HG03095 (cell line): Measurements from ENCODE around the gene DTYMK.
A peak's percentile ranks its signal among the peaks of the same experiment; 100 is the strongest.

Source experiments
- ATAC-seq: cut with Tn5 transposase; IDR thresholded peaks from one replicate; pipeline ENCODE4 v1.9.1; 2021; ENCODE audit warnings: moderate library complexity; ENCODE audit not compliant: unreplicated experiment

DTYMK gene

DNA sequence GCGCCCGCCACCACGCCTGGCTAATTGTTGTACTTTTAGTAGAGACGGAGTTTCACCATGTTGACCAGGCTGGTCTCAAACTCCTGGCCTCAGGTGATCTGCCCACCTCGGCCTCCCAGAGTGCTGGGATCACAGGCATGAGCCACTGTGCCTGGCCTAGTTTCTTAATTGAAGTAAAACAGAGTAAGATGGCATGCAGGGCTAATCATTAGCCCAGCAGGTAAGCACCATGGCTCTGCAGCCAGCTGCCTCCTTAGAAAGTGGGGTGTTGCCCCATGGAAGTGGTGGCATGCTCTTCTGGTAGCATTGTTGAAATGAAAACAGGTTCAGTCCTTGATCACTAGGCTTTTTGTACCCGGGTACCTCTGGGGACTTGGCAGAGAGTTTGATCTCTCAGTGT lies 36.7 kb downstream of the DTYMK start:
- ATAC-seq: no peak

DNA sequence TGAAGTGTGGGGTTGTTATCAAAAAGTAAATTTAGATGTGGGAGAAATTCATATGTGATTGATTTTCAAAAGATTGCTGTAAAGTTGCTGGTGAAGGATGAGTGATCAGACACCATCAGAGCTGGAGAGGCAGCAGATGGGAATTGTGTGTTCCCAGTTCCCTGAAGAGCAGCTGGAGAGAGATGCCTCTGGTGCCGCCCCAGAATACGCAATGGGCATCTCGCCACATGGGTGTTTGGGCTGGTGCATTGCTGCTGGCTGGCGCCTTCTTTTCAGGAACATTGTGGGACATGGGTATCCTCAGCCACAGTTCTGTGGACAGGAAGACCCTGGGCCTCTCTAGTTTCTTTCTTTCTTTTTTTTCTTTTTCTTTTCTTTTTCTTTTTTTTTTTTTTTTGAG lies 37.2 kb downstream of the DTYMK start:
- ATAC-seq: no peak

DNA sequence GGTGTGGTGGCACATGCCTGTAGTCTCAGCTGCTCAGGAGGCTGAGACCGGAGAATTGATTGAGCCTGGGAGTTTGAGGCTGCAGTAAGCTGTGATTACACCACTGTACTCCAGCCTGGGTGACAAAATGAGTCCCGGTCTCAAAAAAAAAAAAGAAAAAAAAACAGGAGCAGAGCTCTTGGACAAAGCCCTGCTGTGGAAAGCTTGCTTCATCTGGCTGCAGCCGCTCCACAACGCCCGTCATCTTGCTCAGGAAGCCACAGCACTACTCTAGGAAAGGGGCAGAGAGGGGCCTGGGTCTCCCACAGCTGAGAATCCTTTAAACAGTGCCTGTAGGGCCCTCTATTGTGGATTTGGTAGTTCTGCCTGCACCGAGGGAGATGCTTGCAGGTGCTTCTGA lies 38.2 kb downstream of the DTYMK start:
- ATAC-seq: no peak

DNA sequence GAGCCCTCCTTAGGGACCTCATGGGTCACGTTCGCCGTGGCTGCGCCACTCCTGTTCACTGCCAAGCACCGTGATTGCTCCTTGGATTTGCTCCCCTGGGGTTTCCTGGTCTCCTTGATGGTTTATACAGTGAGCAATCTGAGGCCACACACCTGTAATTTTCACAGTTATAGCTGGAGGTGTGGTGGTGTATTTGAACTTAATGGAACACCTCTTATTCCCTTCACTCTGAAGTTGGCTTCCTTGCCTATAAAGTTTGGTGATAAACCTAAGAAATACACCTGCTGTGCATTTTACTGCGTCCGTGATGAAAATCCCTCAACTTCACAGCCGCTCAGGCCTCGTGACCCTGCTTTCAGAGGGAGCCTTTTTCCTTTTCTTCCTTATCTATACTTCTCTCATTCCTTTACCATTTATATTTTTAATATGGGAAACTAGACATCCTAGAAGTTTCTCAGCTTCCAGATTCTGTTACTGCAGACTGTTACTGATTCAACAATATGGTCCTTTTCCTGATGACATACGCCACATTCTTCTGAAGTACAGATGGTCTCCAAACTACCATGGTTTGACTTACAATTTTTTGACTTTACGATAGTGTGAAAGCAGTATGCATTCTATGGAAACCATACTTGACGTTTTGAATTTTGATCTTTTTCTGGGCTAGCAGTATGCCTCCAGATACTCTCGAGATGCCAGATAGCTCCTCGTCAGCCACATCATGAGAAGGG lies 40.5 kb downstream of the DTYMK start:
- no peak for ATAC-seq

DNA sequence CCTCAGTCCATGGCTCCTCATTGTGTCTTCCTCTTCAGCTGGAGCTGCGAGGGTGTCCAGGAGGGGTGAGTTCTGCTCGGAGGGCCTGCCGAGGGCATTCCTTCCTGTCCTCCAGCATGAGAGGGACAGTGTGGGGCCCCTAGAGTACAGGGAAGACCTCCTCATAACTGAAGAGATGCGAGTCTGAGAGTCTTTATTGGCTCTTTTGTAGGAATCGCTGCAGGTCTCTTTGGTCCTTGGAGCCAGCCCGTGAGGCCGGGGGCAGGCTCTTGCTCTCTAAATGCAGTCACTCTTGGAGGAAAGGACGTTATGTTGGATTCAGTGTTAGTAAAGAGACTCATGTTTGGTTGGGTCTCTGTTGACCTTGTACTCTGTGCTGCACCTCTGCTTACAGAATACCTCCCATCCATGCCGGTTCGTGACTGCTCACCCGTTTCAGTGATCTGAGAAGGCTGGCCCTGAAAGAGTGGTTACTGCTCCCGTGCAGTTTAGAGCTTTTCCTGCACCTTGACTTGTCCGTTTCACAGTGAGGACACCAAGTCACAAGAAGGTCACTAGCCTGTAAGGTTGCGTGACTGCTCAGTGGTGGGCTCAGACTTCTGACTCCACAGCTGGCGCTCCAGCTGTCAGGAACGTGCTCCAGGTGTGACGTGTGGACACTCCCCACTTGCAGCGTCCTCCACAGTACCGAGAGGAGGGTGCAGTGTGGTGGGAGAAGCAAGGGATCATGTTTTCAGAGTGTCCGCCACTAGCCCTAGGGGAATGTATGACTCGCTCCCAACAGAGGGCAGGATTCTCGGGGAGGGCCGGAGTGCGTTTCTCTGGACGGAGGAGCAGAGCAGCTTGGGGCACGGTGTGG lies 41.3 kb downstream of the DTYMK start:
- no peak for ATAC-seq

DNA sequence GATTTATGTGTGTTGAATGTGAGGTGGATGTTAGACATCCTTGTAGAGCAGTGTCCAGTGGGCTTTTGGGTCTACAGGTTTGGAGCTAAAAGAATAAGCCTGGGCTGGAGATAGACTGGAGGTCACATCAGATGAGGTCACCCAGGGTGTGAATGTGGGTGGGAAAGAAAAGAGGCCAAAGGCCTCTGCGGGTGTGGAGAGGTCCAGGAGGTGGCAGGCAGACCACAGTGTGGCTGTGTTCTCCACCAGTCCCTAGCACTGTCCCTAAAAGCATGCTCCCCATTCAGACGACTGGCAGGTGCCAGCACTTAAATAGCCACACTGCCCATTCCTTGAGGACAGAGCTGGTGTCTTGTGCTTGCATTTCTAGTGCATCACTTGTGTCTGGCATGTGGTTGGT lies 45.0 kb downstream of the DTYMK start:
- ATAC-seq: no peak

DNA sequence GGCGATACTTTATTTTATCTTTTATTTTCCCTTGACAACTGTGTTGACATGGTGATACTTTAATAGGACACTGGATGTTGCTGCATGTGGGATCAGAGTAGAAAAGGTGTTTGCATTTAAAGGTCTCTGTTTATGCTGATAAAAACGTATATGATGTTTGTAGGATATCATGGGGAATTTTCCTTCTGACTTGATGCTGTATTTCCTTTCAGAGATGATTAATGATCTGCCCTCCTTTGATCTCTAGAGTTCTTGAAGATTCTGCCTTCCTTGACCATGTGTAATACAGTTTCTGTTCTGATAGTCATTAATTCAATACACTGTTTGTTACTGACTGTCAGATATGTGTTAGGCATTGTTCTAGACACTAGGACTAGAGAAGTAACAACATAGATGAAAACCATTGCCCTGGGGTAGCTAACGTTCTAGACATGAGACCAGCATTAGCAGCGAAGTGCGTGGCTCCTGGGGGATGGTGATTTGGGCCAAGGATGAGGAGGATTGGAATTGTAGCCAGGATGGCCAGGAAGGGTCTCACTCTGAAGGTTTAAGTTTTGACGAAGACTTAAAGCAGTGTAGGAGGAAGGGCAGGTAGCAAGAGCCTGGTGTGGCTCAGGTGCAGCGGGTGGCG lies 46.3 kb downstream of the DTYMK start:
- ATAC-seq: no peak

DNA sequence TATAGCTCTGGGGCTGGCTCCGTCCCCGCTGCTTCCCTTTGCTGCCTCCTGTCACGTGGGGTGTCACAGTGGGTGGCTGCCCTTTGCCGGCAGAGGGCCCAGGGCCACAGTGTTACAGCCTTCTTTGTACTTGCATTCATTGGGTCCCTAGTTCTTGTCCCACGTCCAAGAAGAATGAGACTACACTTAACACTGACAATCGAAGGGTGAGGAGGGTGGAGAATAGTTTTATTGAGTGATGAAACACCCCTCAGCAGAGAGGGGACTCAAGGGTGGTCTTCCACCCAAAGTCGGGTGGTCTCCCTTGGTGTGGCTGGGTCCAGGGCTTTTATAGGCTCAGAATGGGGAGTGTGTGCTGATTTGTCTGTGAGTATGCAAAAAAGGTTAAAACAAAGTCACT lies 47.2 kb downstream of the DTYMK start:
- ATAC-seq: no peak

DNA sequence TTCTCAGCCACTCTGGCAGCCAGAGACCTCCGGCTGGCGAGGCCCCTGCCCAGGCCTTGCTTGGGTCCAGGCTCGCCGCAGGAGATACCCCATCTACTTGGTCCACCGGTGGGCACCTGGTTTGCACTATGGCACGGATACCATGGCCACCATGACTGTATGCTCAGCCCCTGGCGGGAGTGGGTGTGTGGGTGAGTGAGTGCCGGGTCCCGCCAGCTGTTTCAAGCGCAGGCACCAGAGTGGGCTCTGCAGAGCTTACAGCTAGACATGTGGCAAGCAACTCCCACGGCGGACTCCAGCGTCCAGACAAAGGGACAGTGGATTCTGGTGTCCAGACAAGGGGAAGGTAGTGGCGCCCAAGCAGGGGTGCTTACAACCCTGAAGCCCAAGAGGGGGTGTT lies 47.7 kb downstream of the DTYMK start:
- ATAC-seq: no peak

DNA sequence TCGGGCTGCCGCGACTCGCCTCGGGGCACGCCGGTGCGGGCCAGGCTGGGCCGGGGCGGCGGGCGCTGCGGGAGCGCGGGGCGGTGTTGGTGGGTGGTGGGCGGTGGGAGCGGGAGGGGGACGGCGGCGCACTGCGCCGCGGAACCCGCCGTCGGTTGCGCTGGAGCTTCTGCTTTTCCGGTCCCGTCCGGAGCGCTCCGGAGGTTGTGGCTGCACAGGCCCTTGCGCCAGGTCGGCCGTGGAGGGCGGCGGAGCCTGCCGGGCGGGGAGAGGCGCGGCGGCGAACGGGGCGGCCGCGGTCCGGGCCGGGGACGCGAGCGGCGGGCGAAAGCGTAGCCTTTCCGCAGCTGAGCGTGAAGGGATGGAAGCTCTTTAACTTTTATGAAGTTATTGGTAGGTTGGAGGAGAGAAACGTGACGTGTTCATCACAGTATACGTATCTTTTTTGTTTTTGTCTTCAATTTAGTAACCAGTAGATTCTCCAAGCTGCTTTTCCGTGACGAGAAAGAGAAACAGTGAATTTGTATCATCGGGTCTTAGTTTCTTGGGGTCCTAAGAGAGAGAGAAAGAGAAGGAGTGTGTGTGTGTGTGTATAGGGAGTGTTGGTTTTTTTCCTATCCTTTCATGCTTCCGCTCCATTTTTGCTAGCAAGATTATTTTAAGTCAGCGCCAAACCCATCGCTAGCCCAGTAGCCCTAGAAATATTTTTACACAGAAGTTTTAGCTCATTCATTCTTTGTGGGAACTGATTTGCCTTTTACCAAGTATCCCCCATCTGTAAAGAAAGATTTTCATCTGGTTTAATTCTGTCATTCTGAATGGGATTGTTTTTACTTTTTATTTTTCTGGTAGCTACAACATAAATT lies 48.6 kb downstream of the DTYMK start:
- peak; percentile 11 for ATAC-seq

DNA sequence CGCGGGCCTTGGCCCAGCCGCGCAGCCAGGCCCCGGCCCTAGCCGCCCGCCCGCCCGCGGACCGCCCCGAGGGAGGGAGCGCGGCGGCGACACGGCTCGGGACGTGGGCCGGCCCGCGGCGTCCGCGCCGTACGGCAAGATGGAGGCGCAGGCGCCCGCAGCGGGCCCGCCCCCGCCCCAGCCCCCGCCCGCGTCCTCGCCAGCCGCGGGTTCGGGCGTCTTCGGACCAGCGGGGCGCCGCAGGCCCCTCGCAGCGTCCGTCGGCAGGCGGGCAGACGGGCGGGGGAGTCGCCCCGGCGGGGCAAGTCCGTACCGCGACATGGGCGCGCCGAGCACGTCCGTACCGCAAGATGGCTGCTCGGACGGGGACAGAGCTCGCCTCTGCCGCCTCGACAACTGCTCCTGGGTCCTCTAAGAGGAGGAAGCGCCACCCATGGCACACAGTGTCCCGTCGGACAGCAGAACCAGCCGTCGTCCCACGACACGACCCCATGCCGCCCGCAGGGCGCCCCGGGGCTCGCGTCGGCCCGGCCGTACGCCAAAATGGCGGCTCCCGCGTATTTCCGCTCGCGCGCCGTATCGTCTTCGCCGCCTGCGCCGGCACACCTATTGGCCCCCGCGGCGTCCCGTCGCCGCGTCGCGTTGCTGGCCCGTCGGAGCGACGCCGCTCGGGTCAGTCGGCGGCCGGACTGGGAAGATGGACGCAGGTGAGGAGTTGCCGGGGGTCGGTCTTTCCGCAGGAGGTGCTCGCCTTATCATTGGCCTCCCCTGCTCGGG lies 49.4 kb downstream of the DTYMK start, which contains the start of the genes ATG4B and THAP4:
Gene ATG4B, plus strand, starts transcription at position 676 of the 777 bp plus-strand sequence. Its CDS starts 22 bp downstream, at position 698.
Gene THAP4, minus strand, starts transcription at position 141 of the 777 bp plus-strand sequence. CDS start 141 bp downstream, outside the sequence.
- peak; percentile 52 for ATAC-seq

DNA sequence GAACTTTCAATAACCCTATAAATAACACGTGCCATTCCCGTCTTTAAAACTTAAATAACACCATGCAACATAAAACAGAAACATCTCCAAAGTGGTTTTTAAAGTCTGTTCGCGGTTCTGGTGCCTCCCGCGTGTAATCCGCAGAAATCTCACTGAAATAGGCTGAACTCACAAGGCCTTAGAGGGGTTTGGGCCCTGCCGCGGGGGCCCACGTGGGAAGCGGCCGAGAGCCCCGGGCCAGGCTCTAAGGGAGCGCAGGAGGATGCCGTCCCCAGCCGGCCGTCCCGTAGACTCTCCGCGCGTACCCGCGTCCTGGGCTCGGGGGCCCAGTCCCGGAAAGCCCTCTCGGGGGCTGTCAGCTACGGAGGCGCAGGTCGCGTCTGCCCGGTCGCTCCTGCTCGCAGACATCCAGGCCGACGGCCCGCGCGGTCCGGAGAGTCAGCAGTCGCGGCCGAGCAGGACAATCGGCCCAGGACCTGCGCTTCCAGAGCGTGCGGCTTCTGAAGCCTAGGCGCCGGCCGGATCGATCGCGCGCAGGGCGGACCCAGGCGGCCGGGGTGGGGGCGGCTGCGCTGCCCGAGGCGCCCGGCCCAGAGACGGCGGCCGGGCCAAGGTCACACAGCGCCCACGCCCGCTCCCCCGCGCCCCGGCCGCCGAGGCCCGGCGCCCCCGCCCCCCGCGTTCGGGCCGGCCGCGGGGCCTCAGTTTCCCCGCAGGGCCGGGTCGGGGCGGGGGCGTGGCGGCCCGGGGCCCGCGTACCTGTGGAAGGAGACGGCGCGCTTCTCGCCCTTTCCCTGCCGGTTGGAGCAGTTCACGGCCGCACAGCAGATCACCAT lies 50.2 kb downstream of the DTYMK start:
- ATAC-seq: peak; percentile 25

DNA sequence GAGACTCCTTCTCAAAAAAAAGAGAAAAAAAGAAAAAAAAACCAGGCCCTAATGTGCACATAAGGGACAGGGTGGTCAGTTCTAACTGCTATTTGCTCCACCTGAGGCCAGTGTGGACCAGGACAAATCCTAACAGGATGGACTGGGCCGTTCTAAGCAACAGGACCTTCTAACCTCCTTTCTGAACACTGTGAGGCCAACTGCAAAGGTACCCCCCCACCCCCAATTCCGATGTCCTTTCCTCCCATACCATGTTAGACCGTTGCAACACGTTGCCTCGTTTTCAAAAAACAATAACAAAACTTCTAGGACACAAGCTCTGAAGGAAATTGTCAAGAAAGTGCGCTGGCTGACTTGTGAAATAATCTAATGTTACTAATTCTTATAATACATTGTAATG lies 50.9 kb downstream of the DTYMK start:
- ATAC-seq: no peak

DNA sequence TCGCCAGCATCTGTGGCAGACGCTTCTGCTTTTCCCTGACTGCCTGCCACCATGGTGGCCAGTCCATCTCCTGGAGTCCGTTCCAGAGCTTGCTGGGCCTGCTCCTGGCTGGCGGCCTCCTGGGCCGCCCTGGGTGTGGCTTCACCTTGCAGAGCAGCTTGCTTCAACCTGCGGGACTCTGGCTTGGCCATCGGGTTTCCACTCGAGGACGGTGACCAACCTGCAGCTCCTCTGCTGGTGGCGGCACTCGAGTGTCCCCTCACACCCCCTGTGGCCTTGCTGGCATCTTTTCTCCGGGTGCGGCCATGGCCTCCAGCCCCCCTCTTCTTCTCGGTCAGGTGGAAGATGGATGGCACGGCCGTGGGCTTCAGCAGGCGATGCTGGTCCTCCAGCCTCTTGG lies 53.1 kb downstream of the DTYMK start:
- ATAC-seq: no peak

DNA sequence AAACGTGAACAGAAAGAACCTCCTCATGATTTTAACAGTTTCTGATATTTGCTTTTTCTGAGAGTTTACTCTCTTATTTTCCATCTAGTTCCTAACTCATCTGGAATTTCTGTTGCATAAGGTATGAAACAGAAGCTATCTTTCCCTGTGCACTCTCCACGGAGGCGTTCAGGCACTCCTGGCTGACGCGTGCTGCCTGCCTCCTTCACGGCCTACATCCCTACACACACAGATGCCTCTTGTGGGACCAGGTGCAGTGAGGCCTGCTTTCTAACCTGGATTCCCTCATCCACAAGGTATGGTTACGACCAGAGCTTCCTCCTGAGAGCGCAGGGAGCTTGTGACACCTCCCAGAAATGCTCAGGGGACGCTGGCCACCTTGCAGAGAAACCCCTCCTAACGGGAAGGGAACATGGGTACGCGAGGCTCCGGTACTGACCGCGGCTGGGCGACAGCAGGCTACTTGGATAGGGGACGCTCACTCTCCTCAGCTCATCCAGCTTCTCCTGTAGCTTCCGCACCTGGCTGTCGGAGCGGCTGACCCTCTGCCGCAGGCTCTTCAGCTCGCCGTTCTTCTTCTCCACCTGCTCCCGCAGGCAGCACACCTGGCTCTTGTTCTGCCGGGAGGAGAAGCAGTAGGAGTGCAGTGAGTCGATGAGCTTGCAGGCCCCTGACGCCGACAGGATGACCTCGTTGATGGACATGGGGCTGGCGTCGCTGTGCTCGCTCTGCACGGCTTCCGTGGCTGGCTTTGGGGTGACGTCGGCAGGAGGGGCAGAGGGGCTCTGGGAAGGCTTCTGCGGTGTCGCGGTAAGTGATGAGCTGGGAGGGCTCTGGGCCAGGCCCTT lies 53.9 kb downstream of the DTYMK start:
- no peak for ATAC-seq

DNA sequence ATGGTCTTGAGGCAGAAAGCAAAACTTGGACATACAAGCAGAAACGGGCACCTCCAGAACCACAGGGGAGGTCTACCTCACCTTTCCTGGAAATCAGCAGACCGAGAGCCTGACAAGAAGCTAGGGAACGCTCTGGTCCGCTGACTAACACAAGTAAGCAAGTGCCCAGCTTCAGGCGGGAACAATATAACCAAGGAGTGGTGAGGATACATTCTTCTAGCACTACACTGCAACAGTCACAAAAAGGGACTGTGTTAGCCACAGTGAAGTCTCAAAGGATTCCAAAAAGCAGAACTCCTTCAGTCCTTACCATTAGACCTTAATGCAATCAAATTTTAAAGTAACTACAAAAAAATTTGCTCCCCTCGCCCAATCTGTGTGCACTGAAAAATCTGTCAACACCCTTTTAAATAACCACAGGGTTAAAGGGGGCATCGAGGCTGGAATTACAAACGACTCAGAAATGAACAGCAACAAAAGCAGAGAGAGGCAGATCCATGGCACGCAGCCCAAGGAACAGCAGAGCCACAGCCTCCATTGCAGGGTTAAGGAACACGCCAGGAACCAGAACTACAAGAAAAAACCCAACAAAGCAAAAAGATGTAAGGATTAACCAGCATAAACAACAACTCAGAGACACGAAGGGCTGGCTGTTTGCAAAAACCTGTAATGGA lies 56.7 kb downstream of the DTYMK start:
- no peak for ATAC-seq

DNA sequence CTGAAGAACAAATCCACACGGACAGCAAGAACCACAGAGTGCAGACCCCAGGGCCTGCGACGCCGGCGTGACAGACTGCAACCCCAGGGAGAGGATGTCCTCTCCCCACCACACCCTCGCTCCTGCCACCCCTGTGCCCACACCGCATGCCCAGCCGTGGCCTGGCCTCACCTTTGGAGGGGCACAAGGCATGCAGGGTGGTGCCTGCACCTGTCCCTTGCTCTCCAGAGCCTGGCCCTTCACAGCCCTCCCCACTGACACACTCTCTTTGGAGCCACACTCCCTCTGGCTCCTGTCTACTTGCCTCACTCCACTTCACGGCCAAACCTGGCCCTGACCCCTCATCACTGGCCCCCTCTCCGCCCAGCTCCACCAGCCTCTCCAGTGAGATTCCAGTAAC lies 58.9 kb downstream of the DTYMK start:
- no peak for ATAC-seq
